OCI-LY7 (cell line): Measurements from ENCODE around the gene BANF2.

Source experiments
- EZH2phosphoT487 ChIP-seq: fragments of 200-600 bp; sonication (generic); IDR thresholded peaks from 2 replicates; pipeline ENCODE4 v1.6.1; 2018; ENCODE audit warnings: low read depth, borderline replicate concordance, mild to moderate bottlenecking, mixed run types, antibody characterized with exemption, low read length, moderate library complexity, mixed read lengths
- TF ChIP-seq, protein P1 (sequence below): fragments of 200-600 bp; sonication (generic); conservative IDR thresholded peaks from 2 replicates; pipeline ENCODE4 v1.5.1; 2014; ENCODE audit warnings: mild to moderate bottlenecking, antibody characterized with exemption, low read length, moderate library complexity, mixed read lengths

DNA sequence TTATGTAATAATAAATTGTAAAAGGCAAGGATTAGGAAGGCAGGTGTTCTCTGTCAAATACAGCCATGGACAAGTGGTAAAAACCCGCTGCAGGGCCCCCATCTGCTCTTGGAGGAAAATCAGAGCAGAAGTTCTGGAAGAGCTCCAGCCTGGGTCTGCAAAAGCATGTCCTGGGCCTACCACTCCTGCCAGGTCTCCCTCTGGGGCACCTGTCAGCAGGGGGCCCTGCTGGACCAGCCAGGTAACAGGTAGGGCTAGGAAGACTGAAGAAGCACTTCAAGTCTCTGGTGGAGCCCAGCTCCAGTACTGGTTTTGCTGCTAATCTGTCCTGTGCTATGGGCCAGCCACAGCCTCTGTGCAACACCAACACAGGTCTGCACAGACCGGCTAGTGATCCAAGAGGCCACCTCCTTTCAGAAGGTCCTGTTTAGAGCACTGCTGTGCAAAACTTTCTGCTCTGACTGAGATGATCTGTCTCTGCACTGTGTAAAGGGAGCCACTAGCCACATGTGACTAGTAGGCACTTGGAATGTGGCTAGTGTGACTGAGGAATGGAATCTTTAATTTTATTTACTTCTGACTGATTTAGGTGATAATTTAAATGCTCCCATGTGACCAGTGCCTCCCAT lies 47.9 kb upstream of the BANF2 start:
- TF ChIP-seq, protein P1, sequence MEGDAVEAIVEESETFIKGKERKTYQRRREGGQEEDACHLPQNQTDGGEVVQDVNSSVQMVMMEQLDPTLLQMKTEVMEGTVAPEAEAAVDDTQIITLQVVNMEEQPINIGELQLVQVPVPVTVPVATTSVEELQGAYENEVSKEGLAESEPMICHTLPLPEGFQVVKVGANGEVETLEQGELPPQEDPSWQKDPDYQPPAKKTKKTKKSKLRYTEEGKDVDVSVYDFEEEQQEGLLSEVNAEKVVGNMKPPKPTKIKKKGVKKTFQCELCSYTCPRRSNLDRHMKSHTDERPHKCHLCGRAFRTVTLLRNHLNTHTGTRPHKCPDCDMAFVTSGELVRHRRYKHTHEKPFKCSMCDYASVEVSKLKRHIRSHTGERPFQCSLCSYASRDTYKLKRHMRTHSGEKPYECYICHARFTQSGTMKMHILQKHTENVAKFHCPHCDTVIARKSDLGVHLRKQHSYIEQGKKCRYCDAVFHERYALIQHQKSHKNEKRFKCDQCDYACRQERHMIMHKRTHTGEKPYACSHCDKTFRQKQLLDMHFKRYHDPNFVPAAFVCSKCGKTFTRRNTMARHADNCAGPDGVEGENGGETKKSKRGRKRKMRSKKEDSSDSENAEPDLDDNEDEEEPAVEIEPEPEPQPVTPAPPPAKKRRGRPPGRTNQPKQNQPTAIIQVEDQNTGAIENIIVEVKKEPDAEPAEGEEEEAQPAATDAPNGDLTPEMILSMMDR, result peak; percentile 54
- no peak for TF ChIP-seq EZH2phosphoT487
